K562 treated with DMSO at 1 percent for 4 hours (cell line): ENCODE data around the gene PRMT1. TPM values are rescaled to one million over a fixed set of nuclear protein-coding genes. Genes with fewer than 3 reads are reported as not detected.

Experiments used
- total RNA-seq: library from RNA; unstranded; fragments of 300-600 nt; gene quantifications from 2 replicates; pipeline ENCODE4 v1.2.3, GENCODE V29; 2022; ENCODE audit not compliant: insufficient read depth

Gene PRMT1
- total RNA-seq = 202 and 231 TPM in 2 replicates

DNA sequence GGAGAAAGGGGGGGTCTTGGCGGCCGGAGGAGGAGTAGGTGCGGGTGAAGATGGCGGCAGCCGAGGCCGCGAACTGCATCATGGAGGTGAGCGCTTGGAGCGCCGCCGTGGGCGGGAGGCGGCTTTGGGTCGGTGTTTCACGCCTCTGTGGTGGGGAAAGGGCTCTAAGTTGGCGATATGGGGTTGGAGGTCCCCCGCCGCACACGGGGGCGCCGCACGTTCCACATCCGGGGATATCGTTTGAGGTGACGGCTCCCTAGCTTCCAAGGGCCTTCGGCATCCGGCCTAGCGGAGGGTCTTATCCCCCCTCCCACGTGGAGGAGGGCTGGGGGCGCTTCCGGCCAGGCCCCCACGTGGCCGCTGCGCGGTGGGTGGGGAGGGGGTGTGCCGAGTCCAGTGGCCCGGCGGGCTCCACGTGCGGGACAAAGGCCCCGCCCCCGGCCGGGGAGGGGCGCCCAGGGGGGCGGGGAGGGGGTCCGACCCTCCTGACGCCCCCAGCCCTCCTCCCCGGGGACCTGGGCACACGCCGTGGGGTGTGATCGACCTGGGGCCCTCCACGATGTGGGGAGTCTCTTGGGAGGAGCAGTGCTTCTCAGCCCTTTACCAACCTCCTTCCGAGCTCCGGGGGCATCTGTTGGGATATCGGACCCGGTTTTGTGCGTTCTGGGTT, at the start of gene PRMT1:
TSS of gene PRMT1 (plus strand) at position 41 of the 670 bp plus-strand sequence. CDS start at position 51, 10 bp downstream.

GRCh38 chr19:49640113-49640898, 36.8 kb upstream of the PRMT1 start, which contains the start of gene RRAS:
RRAS (minus strand) TSS chr19:49640143; CDS start chr19:49640098, 45 bp downstream.

GRCh38 chr19:49641688-49642491, 35.2 kb upstream of the PRMT1 start, which contains the start of gene SCAF1:
SCAF1 (plus strand) TSS chr19:49642209; CDS start chr19:49645027, 2,818 bp downstream.

DNA sequence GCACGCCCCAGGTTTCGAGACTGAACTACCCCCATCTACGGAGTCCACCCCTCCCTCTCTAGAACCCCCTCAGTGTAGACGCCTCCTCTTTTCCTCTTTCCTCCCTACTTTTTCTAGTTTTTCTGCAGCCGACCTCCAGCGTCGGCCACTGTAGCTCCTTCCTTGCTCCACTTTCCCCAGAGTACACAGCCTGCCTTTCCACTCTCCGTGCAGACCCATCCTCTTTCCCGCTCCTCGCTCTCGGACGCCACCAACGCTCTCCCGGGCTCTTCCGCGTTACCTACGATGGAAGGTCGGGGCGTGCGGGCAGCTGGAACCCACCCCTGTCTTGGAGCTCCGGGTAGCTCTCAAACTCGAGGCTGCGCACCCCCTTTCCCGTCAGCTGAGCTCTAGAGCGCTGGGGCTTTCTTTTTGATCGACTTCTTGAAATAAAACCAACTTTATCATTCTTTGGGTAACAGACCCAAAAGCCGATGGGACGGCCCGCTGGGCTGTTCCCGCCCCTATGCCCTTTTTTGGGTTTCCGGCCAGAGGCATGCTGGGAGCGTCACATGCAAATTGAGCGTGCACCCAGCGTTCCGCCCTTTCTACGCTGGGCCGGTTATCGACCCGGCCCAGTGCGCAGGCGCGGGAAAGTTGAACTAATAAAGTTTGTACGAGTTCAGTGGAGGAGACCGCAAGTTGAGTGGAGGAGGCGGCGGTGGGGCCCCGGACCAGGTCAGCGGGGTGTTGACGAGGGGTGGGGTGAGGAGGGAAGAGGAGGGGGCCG, 11.5 kb upstream of the PRMT1 start, which contains the start of the genes BCL2L12 and IRF3:
TSS of gene BCL2L12 (plus strand) at position 583 of the 769 bp plus-strand sequence. CDS start 760 bp downstream, outside the sequence.
TSS of gene IRF3 (minus strand) at position 507 of the 769 bp plus-strand sequence. CDS start 1,019 bp downstream, outside the sequence.

GRCh38 chr19:49689133-49690078, 12.3 kb downstream of the PRMT1 start, which contains the start of gene ADM5:
ADM5 (plus strand) TSS chr19:49689594; CDS start chr19:49689838, 244 bp downstream.

DNA sequence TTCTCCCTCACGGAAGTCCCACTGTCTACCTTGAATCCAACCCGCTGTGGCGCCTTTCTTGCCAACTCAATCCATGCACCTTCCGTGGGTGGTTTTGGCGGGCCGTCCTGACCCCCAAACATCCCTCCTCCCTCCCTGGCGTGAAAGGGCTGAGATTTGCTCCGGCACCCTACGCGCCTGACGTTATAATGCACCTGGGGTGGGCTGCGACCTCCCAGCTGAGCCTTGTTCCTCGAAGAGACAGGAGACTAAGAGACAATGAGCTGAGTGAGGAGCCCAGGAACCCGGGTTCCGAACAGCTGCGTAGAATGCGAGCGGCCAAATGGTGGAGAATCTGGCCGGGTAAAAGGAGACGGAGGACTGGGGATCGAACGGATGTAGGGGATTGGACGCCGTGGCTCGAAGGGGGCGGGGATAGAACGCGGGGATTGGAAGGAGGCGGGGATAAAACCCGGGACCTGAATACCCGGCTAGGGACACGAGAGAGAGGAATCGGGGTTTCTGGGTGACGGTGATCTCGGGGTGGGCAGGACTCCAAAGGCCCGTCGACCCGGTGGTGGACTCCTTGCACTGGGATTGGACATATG, 13.7 kb downstream of the PRMT1 start, which contains the start of gene CPT1C:
TSS of gene CPT1C (plus strand) at position 461 of the 587 bp plus-strand sequence. CDS start 1,137 bp downstream, outside the sequence.

Other genes starting within 250 kb of the PRMT1 start
- 9.3 and 13.4 TPM in 2 replicates for gene SLC17A7, start 235.7 kb upstream of the PRMT1 start, total RNA-seq
- 160 and 172 TPM in 2 replicates for gene PIH1D1, start 225.5 kb upstream of the PRMT1 start, total RNA-seq
- 25.7 and 31.3 TPM in 2 replicates for gene ALDH16A1, start 224.0 kb upstream of the PRMT1 start, total RNA-seq
- gene FLT3LG, start 203.1 kb upstream of the PRMT1 start, total RNA-seq = 6.9 and 9.0 TPM in 2 replicates
- gene RPL13A, start 189.7 kb upstream of the PRMT1 start, total RNA-seq = 9,551 and 10,252 TPM in 2 replicates
- 7,062 and 7,239 TPM in 2 replicates for gene RPS11, start 180.8 kb upstream of the PRMT1 start, total RNA-seq
- gene FCGRT, start 164.6 kb upstream of the PRMT1 start, total RNA-seq = 9.0 and 11.5 TPM in 2 replicates
- gene RCN3, start 149.3 kb upstream of the PRMT1 start, total RNA-seq = 6.0 and 10.4 TPM in 2 replicates
- gene NOSIP, start 96.7 kb upstream of the PRMT1 start, total RNA-seq = 307 and 345 TPM in 2 replicates
- 0.84 TPM in 1 of 2 replicates, not detected in the other for gene PRRG2, start 96.0 kb upstream of the PRMT1 start, total RNA-seq
- gene PRR12, start 86.1 kb upstream of the PRMT1 start, total RNA-seq = 9.5 and 10.7 TPM in 2 replicates
- 12.7 and 23.1 TPM in 2 replicates for gene RRAS, start 37.1 kb upstream of the PRMT1 start, total RNA-seq
- gene SCAF1, start 35.1 kb upstream of the PRMT1 start, total RNA-seq = 40.7 and 59.9 TPM in 2 replicates
- 84.6 and 91.3 TPM in 2 replicates for gene IRF3, start 11.4 kb upstream of the PRMT1 start, total RNA-seq
- 215 and 249 TPM in 2 replicates for gene BCL2L12, start 11.3 kb upstream of the PRMT1 start, total RNA-seq
- 9.8 and 16.9 TPM in 2 replicates for gene ADM5, start 12.3 kb downstream of the PRMT1 start, total RNA-seq
- gene CPT1C, start 13.8 kb downstream of the PRMT1 start, total RNA-seq = 2.4 and 5.5 TPM in 2 replicates
- gene TSKS, start 86.0 kb downstream of the PRMT1 start, total RNA-seq = 0.90 and 5.6 TPM in 2 replicates
- gene AP2A1, start 89.7 kb downstream of the PRMT1 start, total RNA-seq = 115 and 120 TPM in 2 replicates
- gene FUZ, start 136.0 kb downstream of the PRMT1 start, total RNA-seq = 6.1 and 8.6 TPM in 2 replicates
- gene MED25, start 141.0 kb downstream of the PRMT1 start, total RNA-seq = 69.4 and 83.8 TPM in 2 replicates
- 179 and 225 TPM in 2 replicates for gene PTOV1, start 173.9 kb downstream of the PRMT1 start, total RNA-seq
- 40.0 and 53.0 TPM in 2 replicates for gene PNKP, start 190.3 kb downstream of the PRMT1 start, total RNA-seq
- gene AKT1S1, start 200.1 kb downstream of the PRMT1 start, total RNA-seq = 57.2 and 59.0 TPM in 2 replicates
- 12.7 and 15.4 TPM in 2 replicates for gene TBC1D17, start 200.4 kb downstream of the PRMT1 start, total RNA-seq
- 0.91 and 2.2 TPM in 2 replicates for gene IL4I1, start 219.6 kb downstream of the PRMT1 start, total RNA-seq